Measurements from ENCODE around the gene SCAP.

Gene SCAP

GRCh38 chr3:47425959-47426358, 49.8 kb downstream of the SCAP start:
- no peaks in the 10 kb centered on the region for H3K9me3 ChIP-seq (ENCODE audit: severe bottlenecking)
- no peaks in the 10 kb centered on the region for H3K27me3 ChIP-seq (ENCODE audit: insufficient read depth, low read depth, severe bottlenecking)
- no peak overlapping the region for H3K27ac ChIP-seq
- H3K4me3 ChIP-seq (ENCODE audit: low read depth, low read length), result no peak overlapping the region
- TF ChIP-seq, protein P1, sequence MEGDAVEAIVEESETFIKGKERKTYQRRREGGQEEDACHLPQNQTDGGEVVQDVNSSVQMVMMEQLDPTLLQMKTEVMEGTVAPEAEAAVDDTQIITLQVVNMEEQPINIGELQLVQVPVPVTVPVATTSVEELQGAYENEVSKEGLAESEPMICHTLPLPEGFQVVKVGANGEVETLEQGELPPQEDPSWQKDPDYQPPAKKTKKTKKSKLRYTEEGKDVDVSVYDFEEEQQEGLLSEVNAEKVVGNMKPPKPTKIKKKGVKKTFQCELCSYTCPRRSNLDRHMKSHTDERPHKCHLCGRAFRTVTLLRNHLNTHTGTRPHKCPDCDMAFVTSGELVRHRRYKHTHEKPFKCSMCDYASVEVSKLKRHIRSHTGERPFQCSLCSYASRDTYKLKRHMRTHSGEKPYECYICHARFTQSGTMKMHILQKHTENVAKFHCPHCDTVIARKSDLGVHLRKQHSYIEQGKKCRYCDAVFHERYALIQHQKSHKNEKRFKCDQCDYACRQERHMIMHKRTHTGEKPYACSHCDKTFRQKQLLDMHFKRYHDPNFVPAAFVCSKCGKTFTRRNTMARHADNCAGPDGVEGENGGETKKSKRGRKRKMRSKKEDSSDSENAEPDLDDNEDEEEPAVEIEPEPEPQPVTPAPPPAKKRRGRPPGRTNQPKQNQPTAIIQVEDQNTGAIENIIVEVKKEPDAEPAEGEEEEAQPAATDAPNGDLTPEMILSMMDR (IDR thresholded peaks at IDR 0.05; ENCODE audit: low read depth, low read length), result no peak
- H3K36me3 ChIP-seq, result peaks cover 45% of the 10 kb centered on the region
- DNase-seq, result no peak

DNA sequence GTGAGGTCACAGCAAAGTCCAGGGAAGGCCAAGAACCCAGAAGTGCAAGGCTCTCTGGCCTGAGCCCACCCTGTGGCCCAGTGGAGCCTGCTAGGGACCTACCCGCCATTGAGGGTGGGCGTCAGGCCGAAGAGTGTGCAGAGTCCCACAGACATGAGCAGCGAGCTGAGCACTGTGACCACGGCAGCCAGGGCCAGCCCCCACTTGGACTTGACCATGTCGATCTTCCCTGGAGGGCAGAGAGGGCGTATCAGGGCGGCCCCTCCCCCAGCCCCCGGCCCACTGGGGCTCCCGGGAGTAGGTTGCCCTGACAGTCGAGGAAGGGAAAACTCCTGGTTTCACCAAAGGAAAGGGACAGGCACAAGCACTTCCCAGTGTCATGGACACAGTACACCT, 50.4 kb downstream of the SCAP start:
- Histone ChIP-seq H3K36me3 (peaks cover 48% of the 10 kb centered on the region), H3K27ac (no peak overlapping the region), H3K27me3 (ENCODE audit: insufficient read depth, low read depth, severe bottlenecking) (no peaks in the 10 kb centered on the region), H3K4me3 (ENCODE audit: low read depth, low read length) (no peak overlapping the region), H3K9me3 (ENCODE audit: severe bottlenecking) (no peaks in the 10 kb centered on the region)
- TF ChIP-seq, protein P1 (IDR thresholded peaks at IDR 0.05; ENCODE audit: low read depth, low read length), result no peak
- no peak for DNase-seq

- Histone ChIP-seq H3K27ac (no peak overlapping the region), H3K4me3 (ENCODE audit: low read depth, low read length) (no peak overlapping the region), H3K9me3 (ENCODE audit: severe bottlenecking) (no peaks in the 10 kb centered on the region), H3K27me3 (ENCODE audit: insufficient read depth, low read depth, severe bottlenecking) (no peaks in the 10 kb centered on the region), H3K36me3 (peaks cover 53% of the 10 kb centered on the region)
- TF ChIP-seq, protein P1 (IDR thresholded peaks at IDR 0.05; ENCODE audit: low read depth, low read length), result no peak
- DNase-seq, result no peak
These were observed 51.0 kb downstream of the SCAP start for GRCh38 chr3:47424434-47425382.

DNA sequence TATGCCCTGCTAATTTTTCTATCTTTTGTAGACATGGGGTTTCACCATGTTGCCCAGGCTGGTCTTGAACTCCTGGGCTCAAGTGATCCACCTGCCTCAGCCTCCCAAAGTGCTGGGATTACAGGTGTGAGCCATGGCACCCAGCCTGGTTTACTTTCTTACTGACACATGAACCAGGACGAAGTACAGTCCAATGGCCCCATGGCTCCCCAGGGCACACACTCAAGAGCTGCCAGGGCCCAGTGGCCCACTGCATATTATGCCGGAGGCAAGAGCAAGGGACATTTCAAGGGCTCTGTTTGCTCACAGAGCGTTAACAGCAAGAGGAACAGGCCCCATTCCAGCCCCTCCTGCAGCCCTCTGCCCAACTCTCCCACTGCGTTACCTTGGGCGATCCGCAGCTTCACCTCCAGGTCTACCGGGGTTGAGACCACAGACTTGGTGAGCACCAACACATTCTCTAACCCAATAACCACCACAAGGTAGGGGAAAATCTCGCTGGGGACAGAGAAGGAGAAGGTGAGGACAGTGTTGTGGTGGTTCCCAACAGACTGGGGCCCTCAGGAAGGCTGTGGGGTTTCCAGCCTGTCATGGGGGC, 52.1 kb downstream of the SCAP start:
- H3K36me3 ChIP-seq, result peaks cover 62% of the 10 kb centered on the region
- H3K27ac ChIP-seq, result no peak overlapping the region
- H3K9me3 ChIP-seq (ENCODE audit: severe bottlenecking), result no peaks in the 10 kb centered on the region
- no peak for DNase-seq
- no peak overlapping the region for H3K4me3 ChIP-seq (ENCODE audit: low read depth, low read length)
- TF ChIP-seq, protein P1 (IDR thresholded peaks at IDR 0.05; ENCODE audit: low read depth, low read length), result no peak
- H3K27me3 ChIP-seq (ENCODE audit: insufficient read depth, low read depth, severe bottlenecking), result no peaks in the 10 kb centered on the region

- DNase-seq, result no peak
- Histone ChIP-seq H3K27ac (no peak overlapping the region), H3K36me3 (peaks cover 59% of the 10 kb centered on the region), H3K27me3 (ENCODE audit: insufficient read depth, low read depth, severe bottlenecking) (no peaks in the 10 kb centered on the region), H3K9me3 (ENCODE audit: severe bottlenecking) (no peaks in the 10 kb centered on the region), H3K4me3 (ENCODE audit: low read depth, low read length) (no peak overlapping the region)
- TF ChIP-seq, protein P1 (IDR thresholded peaks at IDR 0.05; ENCODE audit: low read depth, low read length), result no peak
These were observed 53.0 kb downstream of the SCAP start for GRCh38 chr3:47422743-47423142.

All from WERI-Rb-1 (cell line).